GM19463 (cell line): ENCODE measurements around the gene ASB18.

Source experiments
- ATAC-seq: cut with Tn5 transposase; IDR thresholded peaks from one replicate; pipeline ENCODE4 v1.9.1; 2021; ENCODE audit warnings: mild to moderate bottlenecking, moderate library complexity; ENCODE audit not compliant: unreplicated experiment

The ASB18 gene

GRCh38 chr2:236209996-236210395 lies 54.2 kb downstream of the ASB18 start:
- no peak for ATAC-seq

- ATAC-seq, result no peak
These were observed 54.7 kb downstream of the ASB18 start for GRCh38 chr2:236209535-236209934.

GRCh38 chr2:236208019-236208926 lies 55.9 kb downstream of the ASB18 start:
- ATAC-seq, result no peak

GRCh38 chr2:236207472-236207871 lies 56.7 kb downstream of the ASB18 start:
- ATAC-seq, result no peak

GRCh38 chr2:236205867-236206645 lies 58.1 kb downstream of the ASB18 start:
- no peak for ATAC-seq

- no peak for ATAC-seq
These were observed 59.3 kb downstream of the ASB18 start for GRCh38 chr2:236204953-236205352.

GRCh38 chr2:236200378-236200777 lies 63.8 kb downstream of the ASB18 start:
- no peak for ATAC-seq

GRCh38 chr2:236196366-236196765 lies 67.8 kb downstream of the ASB18 start:
- no peak for ATAC-seq

GRCh38 chr2:236195726-236196125 lies 68.5 kb downstream of the ASB18 start:
- no peak for ATAC-seq

- ATAC-seq, result no peak
These were observed 69.4 kb downstream of the ASB18 start for GRCh38 chr2:236194786-236195185.

- ATAC-seq, result no peak
These were observed 71.2 kb downstream of the ASB18 start for GRCh38 chr2:236193026-236193425.

- ATAC-seq, result no peak
These were observed 73.5 kb downstream of the ASB18 start for GRCh38 chr2:236190674-236191073.

- ATAC-seq, result no peak
These were observed 79.5 kb downstream of the ASB18 start for GRCh38 chr2:236184701-236185100.

- ATAC-seq, result no peak
These were observed 83.3 kb downstream of the ASB18 start for GRCh38 chr2:236180831-236181453.

- no peak for ATAC-seq
These were observed 84.0 kb downstream of the ASB18 start for GRCh38 chr2:236180076-236180816.

GRCh38 chr2:236179236-236180075 lies 84.8 kb downstream of the ASB18 start:
- no peak for ATAC-seq

- no peak for ATAC-seq
These were observed 85.3 kb downstream of the ASB18 start for GRCh38 chr2:236178890-236179235.

GRCh38 chr2:236177967-236178889 lies 86.0 kb downstream of the ASB18 start:
- no peak for ATAC-seq

GRCh38 chr2:236177604-236177966 lies 86.6 kb downstream of the ASB18 start:
- no peak for ATAC-seq
